PFSK-1 (cell line): ENCODE results near the gene SLC6A12.

Source experiments
- FOXP2 ChIP-seq: optimal IDR thresholded peaks from 2 replicates; pipeline ENCODE3; 2011; ENCODE audit warnings: borderline replicate concordance, control low read depth, inconsistent platforms; ENCODE audit not compliant: insufficient read depth; ENCODE audit errors: extremely low read length, extremely low read depth
- POLR2AphosphoS5 ChIP-seq: IDR thresholded peaks from 2 replicates; pipeline ENCODE4 v1.6.1; 2012; ENCODE audit warnings: low read depth, mild to moderate bottlenecking, control low read depth, low read length, moderate library complexity
- SIN3A ChIP-seq: IDR thresholded peaks from 2 replicates; pipeline ENCODE4 v1.6.1; 2012; ENCODE audit warnings: mild to moderate bottlenecking, low read length, moderate library complexity, borderline replicate concordance; ENCODE audit not compliant: insufficient read depth
- TAF1 ChIP-seq: IDR thresholded peaks from 2 replicates; pipeline ENCODE4 v1.6.1; 2012; ENCODE audit warnings: low read length, control low read depth, borderline replicate concordance; ENCODE audit not compliant: insufficient read depth
- TF ChIP-seq, protein P1 (sequence below), 2 experiments: IDR thresholded peaks; 2 replicates each; pipeline versions ENCODE4 v1.6.1 to v1.8.0; 2011 to 2012; ENCODE audit warnings: low read depth in 2 of 2, low read length in 2 of 2, control low read depth in 1 of 2, inconsistent platforms in 1 of 2, mild to moderate bottlenecking in 1 of 2, moderate library complexity in 1 of 2; ENCODE audit not compliant: insufficient read depth in 1 of 2

Gene SLC6A12

DNA sequence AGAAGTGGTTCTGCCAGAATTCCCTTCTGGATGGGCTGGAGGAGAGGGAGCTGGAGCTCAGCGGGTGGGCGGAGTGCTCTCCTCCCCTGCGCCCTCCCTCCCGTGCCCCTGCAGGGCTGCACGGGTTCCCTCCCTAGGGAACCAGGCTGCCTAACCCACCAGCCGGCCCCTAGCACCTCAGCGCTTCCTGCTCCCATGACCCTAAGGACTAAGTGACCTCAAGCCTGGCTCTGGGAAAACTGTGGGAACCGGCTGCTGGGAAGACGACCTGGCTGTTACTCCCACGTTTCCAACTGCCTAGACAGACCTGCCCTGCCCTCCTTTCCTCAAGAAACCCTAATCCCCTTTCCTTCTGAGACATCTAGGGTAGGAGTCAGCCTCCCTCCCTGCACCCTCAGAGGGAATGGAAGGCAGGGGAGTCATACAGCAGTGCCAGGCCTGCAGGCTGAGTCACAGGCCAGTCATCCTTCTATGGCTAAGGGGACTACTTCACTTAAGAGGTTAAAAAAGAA, 31.5 kb downstream of the SLC6A12 start:
- no peak for TF ChIP-seq POLR2AphosphoS5
- TF ChIP-seq TAF1, result no peak
- TF ChIP-seq, protein P1, sequence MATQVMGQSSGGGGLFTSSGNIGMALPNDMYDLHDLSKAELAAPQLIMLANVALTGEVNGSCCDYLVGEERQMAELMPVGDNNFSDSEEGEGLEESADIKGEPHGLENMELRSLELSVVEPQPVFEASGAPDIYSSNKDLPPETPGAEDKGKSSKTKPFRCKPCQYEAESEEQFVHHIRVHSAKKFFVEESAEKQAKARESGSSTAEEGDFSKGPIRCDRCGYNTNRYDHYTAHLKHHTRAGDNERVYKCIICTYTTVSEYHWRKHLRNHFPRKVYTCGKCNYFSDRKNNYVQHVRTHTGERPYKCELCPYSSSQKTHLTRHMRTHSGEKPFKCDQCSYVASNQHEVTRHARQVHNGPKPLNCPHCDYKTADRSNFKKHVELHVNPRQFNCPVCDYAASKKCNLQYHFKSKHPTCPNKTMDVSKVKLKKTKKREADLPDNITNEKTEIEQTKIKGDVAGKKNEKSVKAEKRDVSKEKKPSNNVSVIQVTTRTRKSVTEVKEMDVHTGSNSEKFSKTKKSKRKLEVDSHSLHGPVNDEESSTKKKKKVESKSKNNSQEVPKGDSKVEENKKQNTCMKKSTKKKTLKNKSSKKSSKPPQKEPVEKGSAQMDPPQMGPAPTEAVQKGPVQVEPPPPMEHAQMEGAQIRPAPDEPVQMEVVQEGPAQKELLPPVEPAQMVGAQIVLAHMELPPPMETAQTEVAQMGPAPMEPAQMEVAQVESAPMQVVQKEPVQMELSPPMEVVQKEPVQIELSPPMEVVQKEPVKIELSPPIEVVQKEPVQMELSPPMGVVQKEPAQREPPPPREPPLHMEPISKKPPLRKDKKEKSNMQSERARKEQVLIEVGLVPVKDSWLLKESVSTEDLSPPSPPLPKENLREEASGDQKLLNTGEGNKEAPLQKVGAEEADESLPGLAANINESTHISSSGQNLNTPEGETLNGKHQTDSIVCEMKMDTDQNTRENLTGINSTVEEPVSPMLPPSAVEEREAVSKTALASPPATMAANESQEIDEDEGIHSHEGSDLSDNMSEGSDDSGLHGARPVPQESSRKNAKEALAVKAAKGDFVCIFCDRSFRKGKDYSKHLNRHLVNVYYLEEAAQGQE (IDR thresholded peaks at IDR 0.05; ENCODE audit: insufficient read depth in 1 of 2, low read depth in 2 of 2, low read length in 2 of 2), result no peak
- no peak for TF ChIP-seq SIN3A
- no peak for TF ChIP-seq FOXP2

DNA sequence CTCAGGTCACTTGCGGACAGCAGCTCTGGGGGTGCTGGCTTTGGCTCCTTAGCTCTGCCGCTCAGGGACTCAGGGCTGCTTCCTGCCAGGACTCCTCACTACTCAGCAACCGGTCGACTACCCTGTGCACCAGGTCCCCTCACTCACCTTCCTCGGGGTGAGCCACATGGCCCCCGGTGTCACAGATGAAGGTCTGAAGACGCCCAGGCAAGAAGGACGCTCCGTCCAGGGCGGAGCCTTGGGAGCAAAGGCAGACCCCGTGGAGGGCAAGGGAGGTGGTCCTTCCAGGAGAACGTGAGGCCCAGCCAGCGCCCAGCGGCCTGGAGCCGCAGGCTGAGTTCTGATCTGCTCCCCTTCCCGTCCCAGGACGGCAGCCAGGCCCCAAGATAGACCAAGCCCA, 32.0 kb downstream of the SLC6A12 start:
- TF ChIP-seq POLR2AphosphoS5, result no peak

DNA sequence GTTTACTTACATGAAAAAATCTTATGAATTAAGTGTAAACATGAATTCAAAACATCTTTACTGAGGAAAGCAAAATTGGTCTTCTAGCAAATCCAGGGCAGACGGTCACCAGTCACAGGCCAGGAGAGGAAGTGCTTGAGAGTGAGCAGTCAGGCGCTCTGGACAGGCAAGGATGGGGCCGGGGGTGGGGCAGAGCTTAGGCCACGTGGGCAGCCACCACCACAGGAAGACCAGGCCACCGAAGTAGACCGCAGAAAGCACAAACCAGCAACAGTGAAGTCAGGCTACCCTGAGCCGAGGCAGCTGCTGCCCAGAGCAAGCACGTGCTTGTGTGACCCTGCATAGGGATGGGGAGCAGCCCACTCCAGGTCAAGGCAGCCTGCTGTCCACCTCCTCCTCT, 33.5 kb downstream of the SLC6A12 start:
- no peak for TF ChIP-seq FOXP2
- TF ChIP-seq, protein P1 (IDR thresholded peaks at IDR 0.05; ENCODE audit: insufficient read depth in 1 of 2, low read depth in 2 of 2, low read length in 2 of 2), result no peak

DNA sequence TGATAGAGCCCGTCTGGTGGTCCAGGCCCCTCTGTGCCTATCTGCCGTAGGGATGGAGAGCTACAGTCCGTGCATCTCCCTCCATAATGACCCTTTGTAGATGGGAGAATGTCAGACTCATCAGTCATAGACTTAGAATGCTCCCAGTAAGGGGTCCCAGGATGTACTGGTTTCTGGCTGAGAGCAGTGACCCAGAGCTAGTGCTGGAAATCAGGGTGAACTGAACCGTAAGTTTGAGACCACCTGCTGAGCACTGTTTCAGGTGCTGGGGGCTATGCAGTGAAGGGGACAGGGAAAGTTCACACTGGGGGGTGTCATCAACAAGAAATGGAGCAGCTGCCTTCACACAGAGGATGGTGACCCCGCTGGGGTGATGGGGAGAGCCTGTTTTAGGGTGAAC, 34.1 kb downstream of the SLC6A12 start:
- TF ChIP-seq POLR2AphosphoS5, result no peak
- TF ChIP-seq SIN3A, result no peak
- no peak for TF ChIP-seq FOXP2
- TF ChIP-seq, protein P1 (IDR thresholded peaks at IDR 0.05; ENCODE audit: insufficient read depth in 1 of 2, low read depth in 2 of 2, low read length in 2 of 2), result no peak
- TF ChIP-seq TAF1, result no peak

DNA sequence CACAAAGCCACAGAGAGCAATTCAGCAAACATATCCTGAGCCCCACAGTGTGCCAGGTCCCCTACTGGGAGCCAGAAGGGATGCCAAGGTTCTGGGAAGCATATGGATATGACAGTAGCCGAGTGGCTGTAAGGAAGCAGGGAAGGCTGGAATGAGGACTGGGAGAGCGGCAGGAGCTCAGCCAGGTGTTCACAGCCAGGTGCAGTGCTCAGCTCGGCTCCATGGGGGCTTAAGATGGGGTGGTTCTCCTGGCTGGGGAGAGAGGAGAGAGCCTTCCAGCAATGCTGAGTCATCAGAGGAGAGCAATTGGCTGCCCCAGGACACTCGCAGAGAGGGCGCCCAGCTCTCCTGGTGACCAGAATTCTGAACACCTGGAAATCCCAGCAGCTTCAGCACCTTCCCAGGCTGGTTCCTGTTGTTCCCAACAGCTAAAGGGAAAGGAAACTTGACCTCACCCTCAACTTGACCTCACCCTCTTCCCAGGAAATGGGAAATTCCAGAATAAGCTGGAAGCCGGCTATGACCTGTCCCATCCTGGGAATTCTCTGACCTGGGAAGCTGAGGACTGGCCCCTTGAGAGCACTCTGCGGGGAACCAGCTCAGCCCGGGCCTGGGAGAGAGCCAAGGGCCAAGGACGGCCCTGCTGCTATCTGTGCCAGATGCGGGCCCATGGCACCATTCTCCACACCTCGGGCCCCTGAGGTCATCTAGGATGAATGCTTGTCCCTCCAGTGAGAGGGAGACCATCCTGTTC, 34.6 kb downstream of the SLC6A12 start:
- TF ChIP-seq FOXP2, result no peak
- TF ChIP-seq POLR2AphosphoS5, result no peak
- TF ChIP-seq, protein P1 (IDR thresholded peaks at IDR 0.05; ENCODE audit: insufficient read depth in 1 of 2, low read depth in 2 of 2, low read length in 2 of 2), result no peak
- no peak for TF ChIP-seq SIN3A
- no peak for TF ChIP-seq TAF1
